DOHH2 (cell line): ENCODE data around the gene ZNF575.

Experiments used
- H3F3A ChIP-seq: fragments of 200-600 bp; sonication (generic), shearing (Covaris generic); 2 replicates; pipeline ENCODE4 v1.6.0; 2016; ENCODE audit warnings: antibody characterized with exemption, mild to moderate bottlenecking; ENCODE audit not compliant: control insufficient read depth, insufficient read depth
- H3K27ac ChIP-seq: fragments of 200-600 bp; sonication (generic); 2 replicates; pipeline ENCODE4 v1.5.1; 2014; ENCODE audit warnings: low read depth, mild to moderate bottlenecking, low read length, moderate library complexity
- H3K27me3 ChIP-seq: fragments of 200-600 bp; sonication (generic); 2 replicates; pipeline ENCODE4 v1.6.1; 2014; ENCODE audit warnings: mild to moderate bottlenecking, low read length, mixed read lengths; ENCODE audit not compliant: control insufficient read depth
- H3K36me3 ChIP-seq: fragments of 200-600 bp; sonication (generic); 2 replicates; pipeline ENCODE4 v1.6.1; 2014; ENCODE audit warnings: mild to moderate bottlenecking, low read length, moderate library complexity, mixed read lengths; ENCODE audit not compliant: control insufficient read depth
- H3K4me1 ChIP-seq: fragments of 200-600 bp; sonication (generic); 2 replicates; pipeline ENCODE4 v1.6.1; 2014; ENCODE audit warnings: mild to moderate bottlenecking, low read length, mixed read lengths; ENCODE audit not compliant: control insufficient read depth
- H3K4me2 ChIP-seq: fragments of 200-600 bp; sonication (generic); 2 replicates; pipeline ENCODE4 v1.6.0; 2014; ENCODE audit warnings: mild to moderate bottlenecking, low read length, moderate library complexity
- H3K4me3 ChIP-seq: fragments of 200-600 bp; sonication (generic); 2 replicates; pipeline ENCODE4 v1.5.1; 2014; ENCODE audit warnings: mild to moderate bottlenecking, low read length, mixed read lengths
- H3K79me2 ChIP-seq: fragments of 200-600 bp; sonication (generic); 2 replicates; pipeline ENCODE4 v1.6.1; 2014; ENCODE audit warnings: mild to moderate bottlenecking, low read length, mixed read lengths; ENCODE audit not compliant: control insufficient read depth
- H3K9me2 ChIP-seq: fragments of 200-600 bp; sonication (generic); replicated peaks from 2 replicates; pipeline ENCODE4 v1.6.1; 2014; ENCODE audit warnings: mild to moderate bottlenecking, low read length, mixed read lengths; ENCODE audit not compliant: control insufficient read depth
- H3K9me3 ChIP-seq: fragments of 200-600 bp; sonication (generic); 2 replicates; pipeline ENCODE4 v1.6.1; 2014; ENCODE audit warnings: antibody characterized with exemption, low read length, mixed read lengths; ENCODE audit not compliant: control insufficient read depth, insufficient read depth
- H4K20me1 ChIP-seq: fragments of 200-600 bp; sonication (generic); 2 replicates; pipeline ENCODE4 v1.6.0; 2014; ENCODE audit warnings: low read depth, mild to moderate bottlenecking, antibody characterized with exemption, low read length, moderate library complexity; ENCODE audit not compliant: control insufficient read depth, insufficient read depth
- EZH2phosphoT487 ChIP-seq: fragments of 200-600 bp; sonication (generic); IDR thresholded peaks from 2 replicates; pipeline ENCODE4 v1.6.1; 2017; ENCODE audit warnings: borderline replicate concordance, mild to moderate bottlenecking, antibody characterized with exemption, low read length, moderate library complexity, mixed read lengths
- TF ChIP-seq, protein P1 (sequence below): fragments of 200-600 bp; sonication (generic); IDR thresholded peaks from one replicate; pipeline ENCODE4 v1.5.1; 2014; ENCODE audit warnings: antibody characterized with exemption, mild to moderate bottlenecking, low read depth, low read length; ENCODE audit not compliant: poor library complexity, severe bottlenecking

The ZNF575 gene

DNA sequence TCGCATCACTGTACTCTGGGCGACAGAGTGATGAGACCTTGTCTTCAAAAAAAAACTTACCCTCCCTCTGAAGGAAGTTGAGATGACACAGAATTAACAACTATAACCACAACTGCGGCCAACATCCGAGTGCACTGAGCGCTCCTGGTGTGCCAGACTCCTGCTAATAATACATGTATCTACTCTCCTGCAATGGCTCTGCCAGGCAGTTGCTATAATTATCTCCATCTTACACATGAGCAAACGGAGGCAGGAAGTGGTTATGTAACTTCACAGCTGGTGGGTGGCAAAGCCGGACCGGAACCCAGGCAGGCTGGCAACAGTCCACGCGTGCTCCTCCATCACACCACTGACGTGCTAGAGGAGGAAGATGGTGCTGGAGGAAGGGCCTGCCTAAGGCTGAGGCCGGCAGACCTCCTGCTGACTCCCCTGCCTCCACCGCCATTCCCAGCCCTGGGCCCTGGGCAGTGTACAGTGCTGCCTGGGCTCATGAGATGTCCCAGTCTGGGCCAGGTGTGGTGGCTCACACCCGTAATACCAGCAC is 29.8 kb downstream of the ZNF575 start:
- no peaks in the 10 kb centered on the region for H3K27me3 ChIP-seq
- no peaks in the 10 kb centered on the region for H4K20me1 ChIP-seq
- TF ChIP-seq, protein P1, sequence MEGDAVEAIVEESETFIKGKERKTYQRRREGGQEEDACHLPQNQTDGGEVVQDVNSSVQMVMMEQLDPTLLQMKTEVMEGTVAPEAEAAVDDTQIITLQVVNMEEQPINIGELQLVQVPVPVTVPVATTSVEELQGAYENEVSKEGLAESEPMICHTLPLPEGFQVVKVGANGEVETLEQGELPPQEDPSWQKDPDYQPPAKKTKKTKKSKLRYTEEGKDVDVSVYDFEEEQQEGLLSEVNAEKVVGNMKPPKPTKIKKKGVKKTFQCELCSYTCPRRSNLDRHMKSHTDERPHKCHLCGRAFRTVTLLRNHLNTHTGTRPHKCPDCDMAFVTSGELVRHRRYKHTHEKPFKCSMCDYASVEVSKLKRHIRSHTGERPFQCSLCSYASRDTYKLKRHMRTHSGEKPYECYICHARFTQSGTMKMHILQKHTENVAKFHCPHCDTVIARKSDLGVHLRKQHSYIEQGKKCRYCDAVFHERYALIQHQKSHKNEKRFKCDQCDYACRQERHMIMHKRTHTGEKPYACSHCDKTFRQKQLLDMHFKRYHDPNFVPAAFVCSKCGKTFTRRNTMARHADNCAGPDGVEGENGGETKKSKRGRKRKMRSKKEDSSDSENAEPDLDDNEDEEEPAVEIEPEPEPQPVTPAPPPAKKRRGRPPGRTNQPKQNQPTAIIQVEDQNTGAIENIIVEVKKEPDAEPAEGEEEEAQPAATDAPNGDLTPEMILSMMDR: no peak
- no peak for TF ChIP-seq EZH2phosphoT487
- H3K4me1 ChIP-seq: peaks cover 24% of the 10 kb centered on the region
- H3F3A ChIP-seq: no peaks in the 10 kb centered on the region; the same call in 1 of the 2 replicates
- H3K9me2 ChIP-seq: no peaks in the 10 kb centered on the region
- peaks cover 34% of the 10 kb centered on the region for H3K36me3 ChIP-seq
- peak overlapping the region; percentile 36 for H3K4me2 ChIP-seq
- H3K4me3 ChIP-seq: no peak overlapping the region; the same call in 1 of the 2 replicates
- peaks cover 10% of the 10 kb centered on the region for H3K79me2 ChIP-seq
- H3K9me3 ChIP-seq: no peaks in the 10 kb centered on the region
- peak overlapping the region; percentile 41 for H3K27ac ChIP-seq

- no peak overlapping the region for H3K4me3 ChIP-seq
- H3K36me3 ChIP-seq: peaks cover 34% of the 10 kb centered on the region
- H3K9me3 ChIP-seq: no peaks in the 10 kb centered on the region
- TF ChIP-seq, protein P1: no peak
- no peak for TF ChIP-seq EZH2phosphoT487
- H3F3A ChIP-seq: no peaks in the 10 kb centered on the region; the same call in 1 of the 2 replicates
- H3K27me3 ChIP-seq: no peaks in the 10 kb centered on the region
- H3K79me2 ChIP-seq: peaks cover 10% of the 10 kb centered on the region
- H3K27ac ChIP-seq: no peak overlapping the region
- H3K4me1 ChIP-seq: peaks cover 24% of the 10 kb centered on the region
- no peaks in the 10 kb centered on the region for H4K20me1 ChIP-seq
- peak overlapping the region; percentile 16; the same call in 1 of the 2 replicates for H3K4me2 ChIP-seq
- H3K9me2 ChIP-seq: no peaks in the 10 kb centered on the region
Observed at GRCh38 chr19:43563816-43564457, 30.9 kb downstream of the ZNF575 start.

DNA sequence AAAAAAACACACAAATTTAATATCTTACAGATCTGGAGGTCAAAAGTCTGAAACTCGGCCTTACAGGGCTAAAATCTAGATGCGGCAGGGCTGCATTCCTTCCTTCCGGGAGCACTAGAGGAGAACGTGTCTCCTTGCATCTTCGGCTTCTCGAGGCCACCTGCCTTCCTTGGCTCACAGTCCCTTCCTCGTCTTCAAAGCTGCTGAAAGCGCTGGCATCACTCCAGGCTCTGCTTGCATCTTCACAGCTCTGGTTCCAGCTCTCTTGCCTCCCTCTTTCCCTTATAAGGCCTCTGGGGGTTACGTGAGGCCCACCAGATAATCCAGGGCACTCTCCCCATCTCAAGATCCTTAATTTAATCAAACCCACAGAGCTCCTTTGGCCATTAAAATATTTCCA is 31.8 kb downstream of the ZNF575 start:
- peaks cover 24% of the 10 kb centered on the region for H3K4me1 ChIP-seq
- H3K27me3 ChIP-seq: no peaks in the 10 kb centered on the region
- H3K4me2 ChIP-seq: no peak overlapping the region
- H3K79me2 ChIP-seq: peaks cover 13% of the 10 kb centered on the region
- no peaks in the 10 kb centered on the region for H4K20me1 ChIP-seq
- H3K4me3 ChIP-seq: no peak overlapping the region
- H3F3A ChIP-seq: no peaks in the 10 kb centered on the region; the same call in 1 of the 2 replicates
- H3K9me2 ChIP-seq: no peaks in the 10 kb centered on the region
- peaks cover 34% of the 10 kb centered on the region for H3K36me3 ChIP-seq
- H3K9me3 ChIP-seq: no peaks in the 10 kb centered on the region
- no peak overlapping the region for H3K27ac ChIP-seq
- TF ChIP-seq EZH2phosphoT487: no peak
- TF ChIP-seq, protein P1: no peak
